H1 (cell line): ENCODE results near the gene CCL25. TPM values are rescaled to one million over a fixed set of nuclear protein-coding genes. Genes with fewer than 3 reads are reported as not detected.

Experiments
- FOSL1 ChIP-seq: IDR thresholded peaks from 2 replicates; pipeline ENCODE4 v1.6.1; 2011; ENCODE audit warnings: mild to moderate bottlenecking, low read depth, low read length, moderate library complexity; ENCODE audit not compliant: insufficient read depth
- RXRA ChIP-seq: IDR thresholded peaks from 2 replicates; pipeline ENCODE4 v1.6.1; 2011; ENCODE audit warnings: low read depth, mild to moderate bottlenecking, low read length, moderate library complexity; ENCODE audit not compliant: insufficient read depth
- polyA plus RNA-seq, 7 experiments: library from polyadenylated mRNA; depleted of rRNA in 3 of 7; stranded (reverse) in 5 of 7; unstranded in 2 of 7; fragments of >200 nt in 5 of 7; fragments of 200-250 nt in 2 of 7; gene quantifications; 1 replicate in 5 of 7; 2 replicates in 1 of 7; 4 replicates in 1 of 7; pipeline versions ENCODE4 v1.2.1 to v1.2.3, GENCODE V29; 2011 to 2013; ENCODE audit warnings: missing spikeins in 2 of 7, mixed read lengths in 2 of 7
- total RNA-seq: library from RNA; stranded (reverse); fragmentation: NEBNext Ultra II Directional; extraction: Animal tissue kit (Norgen Biotek cat#: 25700); gene quantifications from 2 replicates; pipeline ENCODE4 v1.2.1, GENCODE V29; 2021
- TF ChIP-seq, protein P1 (sequence below): fragments of 300-600 bp; sonication (generic); IDR thresholded peaks from 2 replicates; pipeline ENCODE4 v1.7.1; 2012; ENCODE audit warnings: low read length, moderate library complexity, mild to moderate bottlenecking, inconsistent platforms; ENCODE audit not compliant: insufficient replicate concordance

Gene CCL25
- total and polyA plus RNA-seq, 2 of the 8 experiments (the other 6 are each of a cell fraction or from before 2014, with no cell fraction given) = 0.59 TPM; not detected in 1

DNA sequence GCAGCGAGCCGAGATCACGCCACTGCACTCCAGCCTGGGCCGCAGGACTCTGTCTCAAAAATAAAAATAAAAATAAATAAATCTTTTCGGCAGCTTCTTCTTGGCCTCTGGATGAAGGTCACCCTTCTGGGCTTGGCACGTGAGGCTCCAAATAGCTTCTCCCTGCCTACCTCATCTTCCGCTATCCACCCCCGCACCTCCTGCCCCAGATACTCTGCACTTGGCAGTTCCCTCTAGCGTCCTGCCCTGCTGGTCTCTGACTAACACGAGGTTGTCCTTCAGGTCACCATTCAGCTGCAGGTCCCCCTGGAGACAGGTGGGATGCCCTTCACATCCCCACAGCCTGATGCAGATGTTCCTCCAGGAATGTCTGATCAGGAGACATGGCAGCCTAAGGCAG is 8.5 kb upstream of the CCL25 start (continued):
- TF ChIP-seq, protein P1, sequence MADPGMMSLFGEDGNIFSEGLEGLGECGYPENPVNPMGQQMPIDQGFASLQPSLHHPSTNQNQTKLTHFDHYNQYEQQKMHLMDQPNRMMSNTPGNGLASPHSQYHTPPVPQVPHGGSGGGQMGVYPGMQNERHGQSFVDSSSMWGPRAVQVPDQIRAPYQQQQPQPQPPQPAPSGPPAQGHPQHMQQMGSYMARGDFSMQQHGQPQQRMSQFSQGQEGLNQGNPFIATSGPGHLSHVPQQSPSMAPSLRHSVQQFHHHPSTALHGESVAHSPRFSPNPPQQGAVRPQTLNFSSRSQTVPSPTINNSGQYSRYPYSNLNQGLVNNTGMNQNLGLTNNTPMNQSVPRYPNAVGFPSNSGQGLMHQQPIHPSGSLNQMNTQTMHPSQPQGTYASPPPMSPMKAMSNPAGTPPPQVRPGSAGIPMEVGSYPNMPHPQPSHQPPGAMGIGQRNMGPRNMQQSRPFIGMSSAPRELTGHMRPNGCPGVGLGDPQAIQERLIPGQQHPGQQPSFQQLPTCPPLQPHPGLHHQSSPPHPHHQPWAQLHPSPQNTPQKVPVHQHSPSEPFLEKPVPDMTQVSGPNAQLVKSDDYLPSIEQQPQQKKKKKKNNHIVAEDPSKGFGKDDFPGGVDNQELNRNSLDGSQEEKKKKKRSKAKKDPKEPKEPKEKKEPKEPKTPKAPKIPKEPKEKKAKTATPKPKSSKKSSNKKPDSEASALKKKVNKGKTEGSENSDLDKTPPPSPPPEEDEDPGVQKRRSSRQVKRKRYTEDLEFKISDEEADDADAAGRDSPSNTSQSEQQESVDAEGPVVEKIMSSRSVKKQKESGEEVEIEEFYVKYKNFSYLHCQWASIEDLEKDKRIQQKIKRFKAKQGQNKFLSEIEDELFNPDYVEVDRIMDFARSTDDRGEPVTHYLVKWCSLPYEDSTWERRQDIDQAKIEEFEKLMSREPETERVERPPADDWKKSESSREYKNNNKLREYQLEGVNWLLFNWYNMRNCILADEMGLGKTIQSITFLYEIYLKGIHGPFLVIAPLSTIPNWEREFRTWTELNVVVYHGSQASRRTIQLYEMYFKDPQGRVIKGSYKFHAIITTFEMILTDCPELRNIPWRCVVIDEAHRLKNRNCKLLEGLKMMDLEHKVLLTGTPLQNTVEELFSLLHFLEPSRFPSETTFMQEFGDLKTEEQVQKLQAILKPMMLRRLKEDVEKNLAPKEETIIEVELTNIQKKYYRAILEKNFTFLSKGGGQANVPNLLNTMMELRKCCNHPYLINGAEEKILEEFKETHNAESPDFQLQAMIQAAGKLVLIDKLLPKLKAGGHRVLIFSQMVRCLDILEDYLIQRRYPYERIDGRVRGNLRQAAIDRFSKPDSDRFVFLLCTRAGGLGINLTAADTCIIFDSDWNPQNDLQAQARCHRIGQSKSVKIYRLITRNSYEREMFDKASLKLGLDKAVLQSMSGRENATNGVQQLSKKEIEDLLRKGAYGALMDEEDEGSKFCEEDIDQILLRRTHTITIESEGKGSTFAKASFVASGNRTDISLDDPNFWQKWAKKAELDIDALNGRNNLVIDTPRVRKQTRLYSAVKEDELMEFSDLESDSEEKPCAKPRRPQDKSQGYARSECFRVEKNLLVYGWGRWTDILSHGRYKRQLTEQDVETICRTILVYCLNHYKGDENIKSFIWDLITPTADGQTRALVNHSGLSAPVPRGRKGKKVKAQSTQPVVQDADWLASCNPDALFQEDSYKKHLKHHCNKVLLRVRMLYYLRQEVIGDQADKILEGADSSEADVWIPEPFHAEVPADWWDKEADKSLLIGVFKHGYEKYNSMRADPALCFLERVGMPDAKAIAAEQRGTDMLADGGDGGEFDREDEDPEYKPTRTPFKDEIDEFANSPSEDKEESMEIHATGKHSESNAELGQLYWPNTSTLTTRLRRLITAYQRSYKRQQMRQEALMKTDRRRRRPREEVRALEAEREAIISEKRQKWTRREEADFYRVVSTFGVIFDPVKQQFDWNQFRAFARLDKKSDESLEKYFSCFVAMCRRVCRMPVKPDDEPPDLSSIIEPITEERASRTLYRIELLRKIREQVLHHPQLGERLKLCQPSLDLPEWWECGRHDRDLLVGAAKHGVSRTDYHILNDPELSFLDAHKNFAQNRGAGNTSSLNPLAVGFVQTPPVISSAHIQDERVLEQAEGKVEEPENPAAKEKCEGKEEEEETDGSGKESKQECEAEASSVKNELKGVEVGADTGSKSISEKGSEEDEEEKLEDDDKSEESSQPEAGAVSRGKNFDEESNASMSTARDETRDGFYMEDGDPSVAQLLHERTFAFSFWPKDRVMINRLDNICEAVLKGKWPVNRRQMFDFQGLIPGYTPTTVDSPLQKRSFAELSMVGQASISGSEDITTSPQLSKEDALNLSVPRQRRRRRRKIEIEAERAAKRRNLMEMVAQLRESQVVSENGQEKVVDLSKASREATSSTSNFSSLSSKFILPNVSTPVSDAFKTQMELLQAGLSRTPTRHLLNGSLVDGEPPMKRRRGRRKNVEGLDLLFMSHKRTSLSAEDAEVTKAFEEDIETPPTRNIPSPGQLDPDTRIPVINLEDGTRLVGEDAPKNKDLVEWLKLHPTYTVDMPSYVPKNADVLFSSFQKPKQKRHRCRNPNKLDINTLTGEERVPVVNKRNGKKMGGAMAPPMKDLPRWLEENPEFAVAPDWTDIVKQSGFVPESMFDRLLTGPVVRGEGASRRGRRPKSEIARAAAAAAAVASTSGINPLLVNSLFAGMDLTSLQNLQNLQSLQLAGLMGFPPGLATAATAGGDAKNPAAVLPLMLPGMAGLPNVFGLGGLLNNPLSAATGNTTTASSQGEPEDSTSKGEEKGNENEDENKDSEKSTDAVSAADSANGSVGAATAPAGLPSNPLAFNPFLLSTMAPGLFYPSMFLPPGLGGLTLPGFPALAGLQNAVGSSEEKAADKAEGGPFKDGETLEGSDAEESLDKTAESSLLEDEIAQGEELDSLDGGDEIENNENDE = no peak
- no peak for TF ChIP-seq FOSL1
- no peak for TF ChIP-seq RXRA
